HG03060 (cell line): ENCODE results near the gene RASAL1.
"Not testable (repeated sequence)": the region's sequence is repeated elsewhere in the genome, so short reads cannot be mapped to it uniquely, and the experiment has no call there.

Experiments used
- ATAC-seq: cut with Tn5 transposase; IDR thresholded peaks from one replicate; pipeline ENCODE4 v1.9.1; 2021; ENCODE audit warnings: low read depth, moderate number of reproducible peaks; ENCODE audit not compliant: unreplicated experiment

RASAL1 gene

GRCh38 chr12:113142886-113143332 lies 7.3 kb upstream of the RASAL1 start:
- ATAC-seq = no peak

DNA sequence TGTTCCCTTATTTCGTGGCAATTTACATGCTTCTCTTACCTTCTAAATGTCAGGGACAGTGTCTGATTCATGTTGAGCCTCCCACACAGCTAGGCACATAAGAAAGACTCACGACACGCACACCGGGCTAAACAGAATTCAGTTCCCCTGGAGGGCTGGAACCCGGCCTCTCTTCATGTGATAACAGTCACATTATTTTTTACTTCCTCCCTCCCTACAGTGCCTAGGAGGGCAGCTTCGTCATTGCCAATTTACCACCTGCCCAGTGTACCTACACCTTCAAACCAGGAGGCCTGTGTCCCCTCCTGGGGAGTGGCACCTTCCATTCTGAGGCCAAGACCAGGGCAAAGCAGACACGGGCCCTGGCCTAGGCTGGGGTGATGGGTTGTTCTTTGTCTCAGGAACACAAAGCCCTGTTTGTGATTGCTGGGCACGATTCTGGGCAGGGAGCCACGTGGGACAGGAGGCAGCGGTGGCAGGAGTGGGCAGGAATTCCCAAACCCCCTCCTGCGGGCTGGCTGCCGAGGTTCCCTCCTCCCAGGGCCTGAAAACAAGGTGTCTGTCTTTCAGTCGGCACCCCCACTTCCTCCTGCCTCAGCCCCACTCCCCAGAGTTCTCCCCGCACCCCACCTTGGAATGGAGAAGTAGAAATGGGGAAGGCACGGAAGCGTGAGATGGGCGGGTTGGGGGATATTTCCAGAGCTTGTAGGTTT lies 6.8 kb upstream of the RASAL1 start:
- ATAC-seq = no peak

GRCh38 chr12:113141716-113142115 lies 6.2 kb upstream of the RASAL1 start:
- not testable (repeated sequence) for ATAC-seq

GRCh38 chr12:113140706-113141105 lies 5.1 kb upstream of the RASAL1 start:
- no peak for ATAC-seq

GRCh38 chr12:113138826-113139225 lies 3.3 kb upstream of the RASAL1 start:
- no peak for ATAC-seq

DNA sequence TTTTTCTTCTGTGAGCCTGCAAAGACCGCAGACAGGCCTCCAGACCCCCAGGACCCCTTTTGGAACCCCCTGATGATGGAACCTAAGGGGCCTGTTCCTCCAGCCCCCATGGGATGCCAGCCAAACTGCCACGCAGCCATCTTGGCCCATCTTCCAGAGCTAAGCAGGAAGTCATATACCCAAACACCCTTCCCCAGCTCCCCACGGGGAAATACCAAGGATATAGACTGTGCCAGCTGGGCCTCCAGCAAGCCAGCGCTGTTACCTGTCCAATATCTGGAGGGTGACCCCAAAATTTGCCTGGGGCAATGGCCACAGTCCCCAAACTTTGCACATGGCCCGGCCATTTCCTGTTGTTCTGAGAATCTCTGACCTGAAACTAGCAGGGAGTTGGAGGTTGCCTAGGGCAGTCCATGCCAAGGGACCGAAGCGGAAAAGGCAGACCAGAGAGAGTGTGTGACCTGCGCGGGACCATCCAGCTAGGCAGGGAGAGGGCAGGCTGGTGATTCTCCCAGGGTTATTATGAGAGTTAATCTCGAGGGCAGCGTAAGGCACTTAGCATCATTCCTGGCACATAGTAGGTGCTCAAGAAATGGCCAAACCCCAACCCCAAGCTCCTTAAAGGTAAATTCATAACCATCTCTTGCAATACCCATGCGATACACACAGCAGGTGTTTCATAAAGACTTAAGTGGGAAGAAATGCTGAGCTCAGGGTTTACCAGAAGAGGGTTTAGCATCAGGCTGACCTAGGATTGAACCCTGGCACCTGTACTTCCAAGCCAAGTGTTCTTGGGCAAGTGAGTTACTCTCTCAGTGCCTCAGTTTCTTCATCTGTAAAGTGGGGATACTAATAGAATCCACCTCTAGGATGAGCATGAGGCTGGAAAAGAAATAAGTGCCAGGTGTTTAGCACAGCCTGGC lies 2.6 kb upstream of the RASAL1 start:
- no peak for ATAC-seq

DNA sequence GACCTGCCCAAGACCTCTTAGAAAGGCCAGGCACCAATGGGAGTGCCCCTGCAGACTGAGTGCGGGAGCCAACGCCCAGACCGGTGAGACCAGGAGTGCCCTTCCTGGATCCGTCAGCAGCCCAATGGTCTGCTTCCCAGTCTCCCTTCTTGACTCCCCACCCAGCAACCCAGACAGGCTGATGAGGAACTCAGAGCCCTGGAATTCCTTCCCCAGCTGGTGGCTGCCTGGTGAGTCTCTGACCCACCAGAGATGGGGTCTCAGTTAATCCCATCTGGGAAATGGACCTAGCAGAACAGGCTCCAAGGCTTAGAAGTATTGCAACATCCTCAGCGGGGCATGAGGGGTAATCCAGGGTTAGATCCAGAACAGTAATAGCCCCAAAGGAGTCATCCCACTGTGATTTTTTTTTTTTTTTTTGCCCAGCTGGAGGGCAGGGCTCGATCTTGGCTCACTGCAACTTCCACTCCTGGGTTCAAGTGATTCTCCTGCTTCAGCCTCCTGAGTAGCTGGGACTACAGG lies 1.5 kb upstream of the RASAL1 start:
- no peak for ATAC-seq

GRCh38 chr12:113136128-113136989 lies 798 bp upstream of the RASAL1 start:
- no peak for ATAC-seq

DNA sequence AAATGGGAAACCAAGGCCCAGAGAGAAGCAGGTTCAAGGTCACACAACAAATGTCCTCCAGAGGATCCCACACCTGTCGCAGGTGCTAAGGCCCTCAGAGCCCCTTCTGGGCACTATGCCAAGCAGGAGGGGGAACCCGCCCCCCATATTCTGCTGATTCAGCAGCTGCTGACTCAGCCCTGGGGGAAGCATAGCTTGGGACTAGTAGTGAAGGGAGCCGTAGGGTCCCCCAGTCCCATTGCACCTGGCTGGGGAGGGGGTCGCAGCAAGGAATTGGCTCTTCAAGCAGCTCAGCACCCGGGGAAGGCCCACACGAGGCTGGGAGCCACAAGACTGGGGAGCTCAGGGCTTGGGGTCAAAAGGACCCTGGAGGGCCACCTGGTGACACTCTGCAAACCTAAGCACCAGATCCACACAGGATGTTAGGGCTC lies 1.0 kb downstream of the RASAL1 start:
- no peak for ATAC-seq

GRCh38 chr12:113134071-113134470 lies 1.5 kb downstream of the RASAL1 start:
- no peak for ATAC-seq

- no peak for ATAC-seq
Observed at GRCh38 chr12:113133666-113134065, 1.9 kb downstream of the RASAL1 start.

DNA sequence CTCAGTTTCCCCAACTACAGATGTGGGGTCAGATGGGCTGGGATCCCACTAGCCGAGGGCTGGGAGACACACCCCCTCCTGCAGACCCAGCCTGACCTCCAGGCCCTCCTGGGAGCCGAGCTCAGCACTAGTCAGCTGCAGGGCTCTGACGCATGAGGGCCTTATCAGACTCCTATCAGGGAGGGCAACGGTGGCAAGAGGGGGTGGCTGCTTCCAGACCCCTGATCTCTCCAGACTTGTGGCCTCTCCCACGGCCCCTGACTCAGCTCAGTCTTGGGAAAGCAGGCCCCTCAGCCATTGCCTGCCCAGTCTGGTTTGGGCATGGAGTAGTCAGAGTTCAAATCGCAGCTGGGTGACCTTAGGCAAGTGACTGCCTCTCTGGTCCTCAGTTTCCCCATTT lies 2.5 kb downstream of the RASAL1 start:
- ATAC-seq = no peak

- ATAC-seq = no peak
Observed at GRCh38 chr12:113131556-113131955, 4.0 kb downstream of the RASAL1 start.

DNA sequence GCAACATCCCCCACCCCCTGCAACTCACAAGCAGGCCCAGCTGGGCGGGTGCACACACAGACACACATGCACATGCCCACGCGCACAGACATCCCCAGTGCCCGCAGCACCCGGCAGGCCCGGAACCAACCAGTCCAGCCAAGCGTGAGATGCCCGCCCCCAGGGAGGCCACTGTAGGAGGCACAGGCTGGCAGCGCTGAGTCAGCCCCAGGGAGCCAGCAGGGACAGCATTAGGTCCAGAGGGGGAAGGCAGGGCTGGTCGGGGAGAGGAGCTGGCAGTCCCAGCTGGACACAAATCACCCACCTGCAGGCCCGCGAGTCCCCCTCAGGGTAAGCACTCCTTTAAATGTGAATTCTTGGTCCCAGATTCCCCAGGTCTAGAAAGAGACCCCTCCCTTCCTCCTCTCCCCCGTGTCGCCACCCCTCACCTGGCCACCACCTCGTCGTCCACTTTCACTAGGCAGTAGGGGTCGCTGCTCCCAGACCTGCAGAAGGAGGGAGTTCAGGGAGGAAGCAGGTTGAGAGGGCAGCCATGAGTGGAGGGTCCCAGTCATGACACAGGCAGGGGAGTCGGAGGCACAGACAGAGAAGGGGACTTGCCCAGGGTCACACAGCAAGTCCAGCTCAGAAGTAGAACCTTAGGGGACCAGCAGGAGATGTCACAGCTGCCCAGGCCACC lies 5.0 kb downstream of the RASAL1 start:
- ATAC-seq = no peak

- no peak for ATAC-seq
Observed at GRCh38 chr12:113129664-113130456, 5.7 kb downstream of the RASAL1 start.

GRCh38 chr12:113128802-113129663 lies 6.5 kb downstream of the RASAL1 start:
- ATAC-seq = no peak

- no peak for ATAC-seq
Observed at GRCh38 chr12:113127791-113128199, 7.8 kb downstream of the RASAL1 start.

DNA sequence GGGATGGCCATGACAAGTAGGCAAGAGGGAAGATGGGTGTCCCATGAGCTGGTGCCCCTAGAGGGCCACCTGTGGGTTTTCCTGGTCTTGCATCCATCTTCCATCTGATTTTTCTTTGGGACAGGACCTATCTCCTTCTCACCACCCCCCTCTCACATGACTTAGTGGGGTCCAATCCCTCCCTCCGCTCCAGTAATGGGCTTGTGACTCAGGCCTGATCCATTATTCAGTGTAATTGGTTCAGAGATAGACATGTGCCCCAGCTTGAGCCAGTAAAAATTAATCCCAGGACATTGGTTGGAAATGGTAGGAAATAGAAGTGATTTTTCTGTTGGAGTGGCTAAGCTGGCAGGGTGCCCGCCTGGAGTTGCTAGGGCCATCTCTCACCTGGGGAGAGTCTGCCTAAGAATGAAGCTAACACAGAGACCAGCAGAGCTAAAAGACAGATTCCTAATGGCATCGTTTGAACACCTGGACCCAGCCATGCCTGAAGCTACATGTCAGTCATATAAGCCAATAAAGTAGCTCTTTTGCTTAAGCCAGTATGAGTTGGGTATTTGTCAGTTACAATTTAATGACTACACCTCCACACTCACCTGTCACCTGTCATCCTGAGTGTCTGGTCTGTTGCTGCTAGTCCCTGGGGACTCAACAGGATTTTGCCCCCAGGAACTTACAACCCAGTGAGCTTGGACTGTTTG lies 14.7 kb downstream of the RASAL1 start:
- no peak for ATAC-seq
